NT2/D1 (cell line): Measurements from ENCODE around the gene ASIC2.

Experiments
- YY1 ChIP-seq: IDR thresholded peaks from 2 replicates; pipeline ENCODE4 v1.6.1; 2011; ENCODE audit not compliant: insufficient read length, insufficient read depth
- ZNF274 ChIP-seq: IDR thresholded peaks from 2 replicates; pipeline ENCODE4 v1.6.1; 2011; ENCODE audit warnings: mild to moderate bottlenecking, low read depth, low read length

- TF ChIP-seq YY1 (no peak), ZNF274 (no peak)
These were observed 269.3 kb downstream of the ASIC2 start for GRCh38 chr17:33023790-33024189.
